ENCODE results near the gene KCNB1. TPM values are rescaled to one million over a fixed set of nuclear protein-coding genes. Genes with fewer than 3 reads are reported as not detected.

Gene KCNB1
- total RNA-seq, 2 donors from 2014 or later: not detected

DNA sequence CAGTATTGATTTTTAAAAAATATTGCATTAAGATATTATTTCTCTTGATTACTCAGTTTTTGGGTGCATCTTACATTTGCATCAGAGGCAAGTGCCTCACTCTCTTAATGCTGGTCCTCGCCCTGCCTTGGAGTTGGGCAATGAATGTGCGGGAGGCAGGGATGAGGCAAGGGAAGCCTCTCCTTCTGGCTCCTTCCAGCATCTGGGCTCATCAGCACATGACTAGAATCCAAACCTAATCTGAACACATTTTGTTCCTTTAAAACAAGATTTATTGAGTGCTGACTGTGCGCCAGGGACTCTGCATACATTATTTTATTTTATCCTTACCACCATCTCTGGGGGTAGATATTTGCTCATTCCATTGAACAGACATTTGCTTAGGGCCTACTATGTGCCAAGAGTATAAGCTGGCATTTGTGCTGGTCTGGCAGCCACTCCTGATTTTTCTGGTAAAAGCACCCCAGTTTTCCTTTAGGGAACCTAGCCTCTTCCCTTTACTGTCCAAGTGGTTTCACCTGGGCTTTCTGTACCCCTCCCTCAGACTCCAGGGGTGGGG is 132.7 kb downstream of the KCNB1 start:
- ATAC-seq (replicated peaks in 1 of 2): no peak
- peaks cover 34% of the 10 kb centered on the region for H3K27me3 Mint-ChIP-seq (ENCODE audit: low read depth)

DNA sequence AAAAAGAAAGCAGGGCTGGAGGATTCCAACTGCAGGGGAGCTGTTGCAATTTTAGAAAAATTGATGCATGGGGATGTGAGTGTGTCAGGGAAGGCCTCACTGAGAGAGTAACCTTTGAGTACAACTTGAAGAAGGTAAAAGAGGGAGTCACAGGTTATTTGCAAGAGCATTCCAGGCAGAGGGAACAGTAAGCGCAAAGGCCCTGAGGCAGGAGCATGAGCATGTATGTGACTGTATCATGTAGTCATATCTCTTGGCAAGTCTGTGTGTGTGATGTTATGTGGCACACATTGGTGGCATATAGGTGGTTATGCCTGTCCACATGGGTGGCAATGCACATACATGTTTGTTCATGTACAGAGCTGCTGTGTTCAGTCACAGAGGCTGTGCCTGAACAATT is 133.4 kb downstream of the KCNB1 start:
- ATAC-seq (replicated peaks in 1 of 2) (no peak), DNase-seq (no peak)
- Mint-ChIP-seq H3K27me3 (ENCODE audit: low read depth) (peaks cover 34% of the 10 kb centered on the region), H3K27ac (no peak overlapping the region), H3K9me3 (no peaks in the 10 kb centered on the region), H3K36me3 (ENCODE audit: insufficient read depth in 2 of 2) (no peaks in the 10 kb centered on the region), H3K4me1 (ENCODE audit: low read depth) (peaks cover 4% of the 10 kb centered on the region), H3K4me3 (no peak overlapping the region)

More for the DNA sequence above, 132.7 kb downstream of the KCNB1 start:
- Mint-ChIP-seq H3K4me1 (ENCODE audit: low read depth) (peaks cover 4% of the 10 kb centered on the region), H3K9me3 (no peaks in the 10 kb centered on the region), H3K27ac (no peak overlapping the region), H3K4me3 (no peak overlapping the region), H3K36me3 (ENCODE audit: insufficient read depth in 2 of 2) (no peaks in the 10 kb centered on the region)
- DNase-seq: no peak

DNA sequence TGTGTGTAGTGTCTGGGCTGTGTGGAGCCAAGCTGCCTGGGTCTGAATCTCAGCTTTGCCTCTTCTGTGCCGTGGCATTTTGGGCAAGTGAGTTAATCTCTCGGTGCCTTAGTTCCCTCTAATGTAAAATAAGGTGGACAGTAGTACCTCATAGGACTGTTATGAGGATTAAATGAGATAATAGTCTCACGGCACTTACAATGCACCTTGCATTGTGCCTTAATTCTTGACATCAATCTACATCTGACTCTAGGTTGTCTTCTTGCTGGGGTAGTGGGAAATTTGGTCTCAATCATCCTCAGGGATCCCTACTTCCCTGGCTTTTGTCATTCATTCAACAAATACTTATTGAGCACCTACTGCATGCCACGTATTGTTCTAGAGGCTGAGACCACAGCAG is 133.9 kb downstream of the KCNB1 start:
- DNase-seq (no peak), ATAC-seq (replicated peaks in 1 of 2) (no peak)
- Mint-ChIP-seq H3K27me3 (ENCODE audit: low read depth) (peaks cover 34% of the 10 kb centered on the region), H3K4me3 (no peak overlapping the region), H3K4me1 (ENCODE audit: low read depth) (peaks cover 4% of the 10 kb centered on the region), H3K9me3 (no peaks in the 10 kb centered on the region), H3K36me3 (ENCODE audit: insufficient read depth in 2 of 2) (no peaks in the 10 kb centered on the region), H3K27ac (no peak overlapping the region)

DNA sequence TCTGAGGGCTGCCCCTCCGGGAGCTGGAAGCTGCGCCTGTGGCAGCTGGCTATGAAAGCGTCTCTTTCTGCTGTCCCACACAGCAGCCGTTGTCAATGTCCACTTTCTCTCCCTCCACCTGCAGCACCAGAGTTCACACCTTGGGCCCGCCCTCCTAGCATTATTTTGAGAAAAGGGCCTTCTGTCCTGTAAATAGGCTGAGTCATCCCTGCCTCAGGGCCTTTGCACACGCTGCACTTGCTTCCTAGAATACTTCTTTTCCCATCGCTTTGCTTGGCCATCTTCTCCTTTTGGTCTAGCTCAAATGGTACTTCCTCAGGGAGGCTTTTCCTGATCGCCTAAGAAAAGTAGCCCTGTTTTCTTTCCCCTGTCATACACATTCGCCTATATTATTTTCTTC is 135.3 kb downstream of the KCNB1 start:
- H3K36me3 Mint-ChIP-seq (ENCODE audit: insufficient read depth in 2 of 2): no peaks in the 10 kb centered on the region
- no peak overlapping the region for H3K4me3 Mint-ChIP-seq
- ATAC-seq (replicated peaks in 1 of 2) (no peak), DNase-seq (no peak)
- peaks cover 4% of the 10 kb centered on the region for H3K4me1 Mint-ChIP-seq (ENCODE audit: low read depth)
- H3K27me3 Mint-ChIP-seq (ENCODE audit: low read depth): peaks cover 39% of the 10 kb centered on the region
- H3K27ac Mint-ChIP-seq: no peak overlapping the region
- no peaks in the 10 kb centered on the region for H3K9me3 Mint-ChIP-seq

DNA sequence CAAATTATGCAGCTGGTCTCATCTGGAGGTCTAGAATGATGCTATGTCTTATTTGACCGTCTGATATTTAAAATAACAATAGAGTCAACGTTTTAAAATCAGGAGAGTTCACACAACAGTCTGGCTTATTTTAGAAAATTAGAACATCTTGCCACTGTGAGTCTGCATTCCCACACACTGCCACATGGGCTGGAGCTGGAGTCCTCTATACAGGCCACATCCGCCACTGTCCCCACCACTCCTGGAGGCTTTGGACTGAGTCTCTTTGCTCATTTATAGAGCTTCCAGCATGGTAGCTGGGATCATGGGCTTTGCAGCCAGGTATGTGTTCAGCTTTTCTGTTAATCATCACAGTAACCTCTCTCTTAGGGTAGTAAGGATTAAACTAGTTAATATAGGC is 135.8 kb downstream of the KCNB1 start:
- Mint-ChIP-seq H3K9me3 (no peaks in the 10 kb centered on the region), H3K27ac (no peak overlapping the region), H3K36me3 (ENCODE audit: insufficient read depth in 2 of 2) (no peaks in the 10 kb centered on the region), H3K27me3 (ENCODE audit: low read depth) (peaks cover 34% of the 10 kb centered on the region), H3K4me3 (no peak overlapping the region), H3K4me1 (ENCODE audit: low read depth) (peaks cover 4% of the 10 kb centered on the region)
- no peak for DNase-seq
- no peak for ATAC-seq (replicated peaks in 1 of 2)

DNA sequence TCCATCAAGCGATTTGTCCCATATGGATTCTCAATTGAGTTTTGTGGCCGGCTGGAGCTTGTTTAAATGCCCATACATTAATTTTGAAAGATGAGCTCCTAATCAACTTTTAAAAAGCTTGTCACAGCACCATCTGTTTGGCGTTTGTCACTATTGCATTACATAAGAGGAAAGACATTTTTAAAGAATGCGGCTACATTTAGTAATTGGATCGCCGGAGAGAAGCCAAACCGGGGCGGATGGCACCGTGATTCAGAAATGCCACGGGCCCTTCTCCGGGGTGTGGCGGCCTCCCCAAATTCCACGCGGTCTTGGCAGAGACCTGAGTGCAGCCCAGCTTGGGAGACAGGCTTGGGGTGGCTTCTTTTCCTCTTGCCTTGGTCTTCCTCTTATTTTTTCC is 136.9 kb downstream of the KCNB1 start:
- H3K27ac Mint-ChIP-seq: no peak overlapping the region
- H3K36me3 Mint-ChIP-seq (ENCODE audit: insufficient read depth in 2 of 2): no peaks in the 10 kb centered on the region
- DNase-seq (no peak), ATAC-seq (replicated peaks in 1 of 2) (no peak)
- H3K4me1 Mint-ChIP-seq (ENCODE audit: low read depth): peaks cover 4% of the 10 kb centered on the region
- H3K4me3 Mint-ChIP-seq: no peak overlapping the region
- H3K9me3 Mint-ChIP-seq: no peaks in the 10 kb centered on the region
- peaks cover 31% of the 10 kb centered on the region for H3K27me3 Mint-ChIP-seq (ENCODE audit: low read depth)

DNA sequence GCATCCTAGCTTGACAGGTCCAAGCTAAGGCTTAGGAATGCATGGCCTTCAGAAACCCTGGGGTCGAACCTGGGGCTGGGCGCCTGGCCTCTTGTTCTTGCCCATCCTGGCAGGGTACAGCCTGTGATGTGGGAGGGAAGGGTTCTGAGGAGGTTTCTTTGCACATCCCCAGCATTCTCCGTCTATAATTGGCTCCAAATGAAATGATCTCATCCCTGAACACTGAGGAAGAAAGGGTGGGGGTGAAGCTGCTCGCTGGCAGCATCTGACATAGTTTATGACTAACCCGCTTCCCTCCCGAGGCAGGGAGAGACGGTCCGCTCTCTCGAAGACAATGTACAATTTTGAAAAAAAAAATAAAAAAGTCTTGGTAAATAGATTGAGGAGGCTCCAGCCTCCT is 137.5 kb downstream of the KCNB1 start:
- Mint-ChIP-seq H3K36me3 (ENCODE audit: insufficient read depth in 2 of 2) (no peaks in the 10 kb centered on the region), H3K4me1 (ENCODE audit: low read depth) (peaks cover 4% of the 10 kb centered on the region), H3K27me3 (ENCODE audit: low read depth) (peaks cover 31% of the 10 kb centered on the region), H3K4me3 (no peak overlapping the region), H3K27ac (no peak overlapping the region), H3K9me3 (no peaks in the 10 kb centered on the region)
- ATAC-seq (replicated peaks in 1 of 2) (no peak), DNase-seq (no peak)

DNA sequence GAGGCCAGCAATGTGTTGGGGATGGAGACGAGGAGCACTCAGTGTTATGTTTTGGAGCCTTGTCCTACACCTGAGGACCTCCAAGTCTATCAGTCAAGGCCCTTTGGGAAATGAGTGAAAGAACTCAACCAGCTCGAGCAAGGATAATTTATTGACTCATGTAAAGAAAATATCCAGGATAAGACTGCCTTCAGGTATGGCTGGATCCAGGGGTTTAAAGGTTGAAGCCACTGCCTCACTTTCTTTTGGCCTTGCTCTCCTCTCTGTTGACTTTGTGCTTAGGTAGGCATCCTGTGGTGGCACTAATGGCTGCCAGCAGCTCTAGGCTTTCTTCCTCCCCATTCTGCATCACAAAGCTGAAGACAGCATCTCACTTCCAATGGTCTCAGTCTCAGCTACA is 138.3 kb downstream of the KCNB1 start:
- H3K9me3 Mint-ChIP-seq: no peaks in the 10 kb centered on the region
- H3K4me1 Mint-ChIP-seq (ENCODE audit: low read depth): peaks cover 4% of the 10 kb centered on the region
- peaks cover 30% of the 10 kb centered on the region for H3K27me3 Mint-ChIP-seq (ENCODE audit: low read depth)
- ATAC-seq (replicated peaks in 1 of 2) (no peak), DNase-seq (no peak)
- H3K4me3 Mint-ChIP-seq: no peak overlapping the region
- no peak overlapping the region for H3K27ac Mint-ChIP-seq
- H3K36me3 Mint-ChIP-seq (ENCODE audit: insufficient read depth in 2 of 2): no peaks in the 10 kb centered on the region

DNA sequence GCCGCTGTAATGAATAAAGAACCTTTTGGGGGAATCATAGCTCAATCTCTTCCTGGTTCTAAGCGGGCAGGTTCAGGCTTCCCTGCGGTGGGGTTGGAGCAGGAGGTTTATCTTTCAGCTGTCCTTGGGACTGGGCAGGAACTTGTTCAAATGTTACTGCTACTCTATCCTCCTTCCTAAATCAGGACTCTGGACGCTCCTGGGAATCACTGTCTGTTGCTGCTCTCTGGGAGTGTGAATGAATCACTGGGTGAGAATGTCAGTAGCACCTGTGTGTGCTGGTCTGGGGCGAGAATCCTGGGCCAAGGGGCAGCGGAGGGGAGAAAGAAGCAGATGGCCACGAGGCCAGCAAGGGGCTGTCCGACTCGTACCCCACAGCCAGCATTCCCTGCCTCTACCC is 139.2 kb downstream of the KCNB1 start:
- Mint-ChIP-seq H3K27ac (no peak overlapping the region), H3K36me3 (ENCODE audit: insufficient read depth in 2 of 2) (no peaks in the 10 kb centered on the region), H3K27me3 (ENCODE audit: low read depth) (peaks cover 22% of the 10 kb centered on the region), H3K9me3 (no peaks in the 10 kb centered on the region), H3K4me3 (no peak overlapping the region), H3K4me1 (ENCODE audit: low read depth) (peaks cover 4% of the 10 kb centered on the region)
- DNase-seq (no peak), ATAC-seq (replicated peaks in 1 of 2) (no peak)

DNA sequence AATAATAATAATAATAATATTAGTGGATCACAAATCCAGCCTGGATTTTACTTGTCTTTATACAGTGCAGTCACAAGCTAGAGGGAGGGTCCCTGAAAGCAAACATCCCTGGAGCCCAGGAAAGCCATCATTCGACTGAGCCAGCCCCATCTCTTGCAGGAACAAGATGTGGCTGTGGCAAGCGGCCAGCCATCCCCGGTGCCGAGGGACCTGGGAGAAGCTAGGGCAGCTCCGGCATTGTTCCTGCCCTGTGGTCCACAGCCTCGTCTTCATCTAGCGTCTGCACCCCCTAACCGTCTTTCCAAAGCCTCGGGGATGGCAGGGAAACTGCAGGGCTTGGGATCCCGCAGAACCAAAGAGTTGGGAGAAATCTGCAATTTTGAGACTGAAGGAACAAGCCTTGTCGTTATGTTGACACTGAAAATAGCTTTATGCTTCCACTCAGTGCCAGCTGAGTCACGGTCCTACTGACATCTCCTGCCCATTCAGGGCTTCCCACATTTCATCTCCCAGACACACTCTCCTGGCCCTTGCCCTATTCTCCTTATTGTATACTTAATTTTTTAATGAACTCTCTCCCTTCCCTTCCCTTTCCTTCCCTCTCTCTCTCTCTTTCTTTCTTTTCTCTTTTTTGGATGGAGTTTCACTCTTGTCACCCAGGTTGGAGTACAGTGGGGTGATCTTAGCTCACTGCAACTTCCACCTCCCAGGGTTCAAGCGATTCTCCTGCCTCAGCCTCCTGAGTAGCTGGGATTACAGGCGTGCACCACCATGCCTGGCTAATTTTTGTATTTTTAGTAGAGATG is 142.1 kb downstream of the KCNB1 start:
- no peaks in the 10 kb centered on the region for H3K36me3 Mint-ChIP-seq (ENCODE audit: insufficient read depth in 2 of 2)
- no peak for DNase-seq

DNA sequence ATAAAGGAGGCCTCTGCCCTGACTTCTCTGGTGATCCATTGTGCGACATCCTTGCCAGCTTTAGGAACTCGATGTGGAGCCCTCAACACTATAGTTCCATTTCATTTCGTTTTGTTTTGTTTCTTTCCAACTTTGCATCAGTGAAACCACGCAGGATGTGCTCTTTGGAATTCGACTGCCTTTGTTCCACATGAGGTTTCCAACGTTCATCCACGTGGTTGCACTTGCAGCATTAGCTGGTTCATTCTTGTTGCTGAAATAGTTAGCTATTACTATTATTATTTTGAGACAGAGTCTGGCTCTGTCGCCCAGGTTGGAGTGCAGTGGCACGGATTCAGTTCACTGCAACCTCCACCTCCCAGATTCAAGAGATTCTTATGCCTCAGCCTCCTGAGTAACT is 143.3 kb downstream of the KCNB1 start:
- peaks cover 7% of the 10 kb centered on the region for H3K27me3 Mint-ChIP-seq (ENCODE audit: low read depth)
- DNase-seq (no peak), ATAC-seq (replicated peaks in 1 of 2) (no peak)
- H3K27ac Mint-ChIP-seq: no peak overlapping the region
- H3K9me3 Mint-ChIP-seq: no peaks in the 10 kb centered on the region
- no peak overlapping the region for H3K4me3 Mint-ChIP-seq
- no peaks in the 10 kb centered on the region for H3K36me3 Mint-ChIP-seq (ENCODE audit: insufficient read depth in 2 of 2)
- no peaks in the 10 kb centered on the region for H3K4me1 Mint-ChIP-seq (ENCODE audit: low read depth)

More for the DNA sequence above, 142.1 kb downstream of the KCNB1 start:
- Mint-ChIP-seq H3K4me3 (no peak overlapping the region), H3K9me3 (no peaks in the 10 kb centered on the region), H3K27ac (no peak overlapping the region), H3K27me3 (ENCODE audit: low read depth) (peaks cover 11% of the 10 kb centered on the region), H3K4me1 (ENCODE audit: low read depth) (no peaks in the 10 kb centered on the region)
- ATAC-seq (replicated peaks in 1 of 2): no peak

DNA sequence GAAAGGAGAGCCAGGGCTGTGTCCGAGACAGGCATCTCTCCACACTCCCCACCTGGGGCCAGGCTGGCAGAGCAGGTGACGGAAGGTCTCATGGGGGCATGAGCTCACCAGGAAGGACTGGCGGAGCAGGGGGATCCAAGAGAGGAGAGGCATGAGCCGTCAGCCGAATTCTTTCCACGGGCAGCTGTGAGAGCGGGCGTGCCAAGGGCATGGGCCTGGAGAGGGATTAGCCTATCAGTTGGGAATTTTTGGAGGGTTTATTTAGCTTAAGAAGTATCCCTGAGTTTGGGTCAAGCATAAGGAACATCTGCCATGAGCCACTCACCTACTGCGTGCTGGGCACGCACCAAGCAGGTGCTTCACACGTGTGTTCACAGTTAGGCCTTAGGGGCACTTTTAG is 144.4 kb downstream of the KCNB1 start:
- Mint-ChIP-seq H3K27ac (no peak overlapping the region), H3K4me1 (ENCODE audit: low read depth) (no peaks in the 10 kb centered on the region), H3K9me3 (no peaks in the 10 kb centered on the region), H3K36me3 (ENCODE audit: insufficient read depth in 2 of 2) (no peaks in the 10 kb centered on the region), H3K27me3 (ENCODE audit: low read depth) (peaks cover 12% of the 10 kb centered on the region), H3K4me3 (no peak overlapping the region)
- ATAC-seq (replicated peaks in 1 of 2) (no peak), DNase-seq (no peak)

DNA sequence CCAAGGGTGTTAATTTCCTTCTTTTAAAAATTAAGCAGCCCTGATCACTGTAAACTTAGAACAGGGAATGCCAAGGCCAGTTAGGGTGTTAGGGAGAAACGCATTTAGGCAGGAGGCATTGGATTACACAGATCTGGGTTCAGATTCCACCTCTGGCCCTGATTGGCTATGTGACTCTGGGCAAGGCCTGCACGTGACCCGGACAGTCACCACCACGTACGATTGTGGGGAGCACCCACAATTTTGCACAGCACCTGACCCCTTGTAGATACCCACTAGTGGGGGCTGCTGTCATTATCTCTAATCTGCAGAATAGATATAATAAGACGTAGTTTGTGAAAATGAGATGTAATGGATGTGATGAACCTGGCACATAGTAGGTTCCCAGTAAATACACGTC is 145.1 kb downstream of the KCNB1 start:
- Mint-ChIP-seq H3K27ac (no peak overlapping the region), H3K9me3 (no peaks in the 10 kb centered on the region), H3K36me3 (ENCODE audit: insufficient read depth in 2 of 2) (no peaks in the 10 kb centered on the region), H3K4me1 (ENCODE audit: low read depth) (no peaks in the 10 kb centered on the region), H3K27me3 (ENCODE audit: low read depth) (peaks cover 16% of the 10 kb centered on the region), H3K4me3 (no peak overlapping the region)
- DNase-seq (no peak), ATAC-seq (replicated peaks in 1 of 2) (no peak)

DNA sequence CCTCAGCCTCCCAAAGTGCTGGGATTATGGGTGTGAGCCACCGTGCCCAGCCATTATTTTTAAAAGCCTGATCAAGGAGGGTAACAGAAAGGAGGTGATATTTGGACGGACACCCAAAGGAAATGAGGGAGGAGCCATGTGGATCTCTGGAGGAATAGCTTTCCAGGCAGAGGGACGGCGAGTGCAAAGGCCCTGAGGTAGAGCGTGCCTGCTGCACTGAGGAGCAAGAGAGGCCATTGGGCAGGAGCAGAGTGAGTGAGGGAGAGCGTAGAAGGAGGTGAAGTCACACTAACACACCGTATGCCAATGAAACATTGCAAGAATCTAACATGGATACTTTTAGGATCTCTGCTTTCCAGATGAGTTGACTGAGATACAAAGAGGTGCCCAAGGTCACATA is 145.7 kb downstream of the KCNB1 start:
- H3K27ac Mint-ChIP-seq: no peak overlapping the region
- no peaks in the 10 kb centered on the region for H3K36me3 Mint-ChIP-seq (ENCODE audit: insufficient read depth in 2 of 2)
- H3K27me3 Mint-ChIP-seq (ENCODE audit: low read depth): peaks cover 22% of the 10 kb centered on the region
- ATAC-seq (replicated peaks in 1 of 2) (no peak), DNase-seq (no peak)
- H3K9me3 Mint-ChIP-seq: no peaks in the 10 kb centered on the region
- H3K4me1 Mint-ChIP-seq (ENCODE audit: low read depth): no peaks in the 10 kb centered on the region
- H3K4me3 Mint-ChIP-seq: no peak overlapping the region
